Nucleus accumbens (tissue), 56 donors: ENCODE data around the gene TBC1D9.
"Not testable (repeated sequence)": the region's sequence is repeated elsewhere in the genome, so short reads cannot be mapped to it uniquely, and the experiment has no call there.

Source experiments
- DNase-seq, 56 donors: peaks; one replicate each; lab custom pipeline; 2025; lab: John Stamatoyannopoulos, UW

The TBC1D9 gene

GRCh38 chr4:140754918-140755773 lies 1.0 kb downstream of the TBC1D9 start:
- no peak for DNase-seq

- DNase-seq: no peak
Observed at GRCh38 chr4:140753329-140753728, 2.9 kb downstream of the TBC1D9 start.

- DNase-seq: no peak
Observed at GRCh38 chr4:140752291-140753068, 3.7 kb downstream of the TBC1D9 start.

- DNase-seq: no peak
Observed at GRCh38 chr4:140750470-140750869, 5.7 kb downstream of the TBC1D9 start.

DNA sequence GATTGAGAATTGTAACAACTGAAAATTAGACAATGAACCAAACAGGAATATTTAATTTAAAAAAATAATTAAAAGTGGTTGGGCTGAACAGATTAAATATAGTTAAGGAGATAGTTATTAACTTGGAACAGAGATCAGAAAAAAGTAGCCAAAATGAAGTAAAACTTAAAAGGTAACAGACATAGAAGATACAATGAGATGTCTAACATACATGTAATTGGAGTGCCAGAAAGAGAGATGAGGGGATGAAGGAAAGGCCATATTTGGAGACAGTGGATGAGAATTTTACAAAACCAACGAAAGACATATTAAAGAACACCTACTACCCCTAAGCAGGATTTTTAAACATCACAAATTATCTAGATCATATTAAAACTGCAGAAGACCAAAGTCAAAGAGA lies 8.0 kb downstream of the TBC1D9 start:
- no peak for DNase-seq

GRCh38 chr4:140746546-140746945 lies 9.6 kb downstream of the TBC1D9 start:
- DNase-seq: not testable (repeated sequence)

- no peak for DNase-seq
Observed at GRCh38 chr4:140744421-140744820, 11.8 kb downstream of the TBC1D9 start.

DNA sequence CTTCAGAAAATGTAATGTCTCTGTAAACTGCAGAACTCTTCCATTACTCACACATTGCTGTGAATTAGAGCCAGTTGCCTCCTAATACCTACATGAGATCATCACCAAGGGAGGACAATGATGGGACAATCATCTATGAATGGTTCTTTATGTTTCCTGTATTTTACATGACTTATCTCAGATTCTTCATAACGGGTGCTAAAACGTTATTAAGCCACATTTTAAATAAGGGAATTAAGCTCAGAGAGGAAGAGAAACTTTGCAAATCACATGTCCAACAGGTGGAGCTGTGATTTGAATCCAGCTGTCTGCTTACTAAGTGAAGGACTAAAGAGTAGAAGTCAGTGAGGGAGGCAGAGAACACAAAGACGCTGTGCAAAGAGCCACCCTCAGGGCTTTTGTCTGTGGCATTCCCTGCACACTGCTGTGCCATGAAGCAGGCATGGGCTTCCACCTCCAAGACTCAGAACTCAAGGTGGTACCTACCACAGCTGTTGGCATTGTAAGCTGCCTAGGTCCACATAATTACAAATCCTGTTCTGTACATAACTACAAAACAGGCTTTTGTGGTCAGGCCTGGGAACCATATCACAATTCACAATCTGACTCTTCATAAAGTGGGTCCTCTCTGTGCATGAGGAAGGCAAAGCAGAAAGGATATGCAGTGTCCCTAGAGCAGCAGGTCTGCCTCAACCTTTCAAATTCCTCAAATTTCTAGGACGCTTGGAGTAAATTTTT lies 12.8 kb downstream of the TBC1D9 start:
- no peak for DNase-seq

DNA sequence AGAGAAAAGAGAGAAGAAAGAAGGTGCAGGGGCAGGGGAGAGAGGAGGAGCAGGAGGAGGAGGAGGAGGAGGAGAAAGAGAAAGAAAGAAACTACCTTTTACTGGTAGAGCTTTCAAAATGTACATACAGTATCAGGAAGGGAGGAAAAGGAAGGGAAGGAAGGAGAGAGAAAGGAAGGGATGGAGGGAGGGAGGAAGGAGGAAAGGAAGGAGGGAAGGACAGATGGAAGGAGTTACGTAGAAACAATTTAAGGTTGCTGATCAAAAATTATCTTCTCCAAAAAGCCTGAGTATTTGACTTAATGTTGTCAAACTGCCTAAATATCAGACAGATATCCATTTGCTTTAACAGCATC lies 13.4 kb downstream of the TBC1D9 start:
- DNase-seq: no peak

GRCh38 chr4:140740906-140741670 lies 15.1 kb downstream of the TBC1D9 start:
- no peak for DNase-seq

DNA sequence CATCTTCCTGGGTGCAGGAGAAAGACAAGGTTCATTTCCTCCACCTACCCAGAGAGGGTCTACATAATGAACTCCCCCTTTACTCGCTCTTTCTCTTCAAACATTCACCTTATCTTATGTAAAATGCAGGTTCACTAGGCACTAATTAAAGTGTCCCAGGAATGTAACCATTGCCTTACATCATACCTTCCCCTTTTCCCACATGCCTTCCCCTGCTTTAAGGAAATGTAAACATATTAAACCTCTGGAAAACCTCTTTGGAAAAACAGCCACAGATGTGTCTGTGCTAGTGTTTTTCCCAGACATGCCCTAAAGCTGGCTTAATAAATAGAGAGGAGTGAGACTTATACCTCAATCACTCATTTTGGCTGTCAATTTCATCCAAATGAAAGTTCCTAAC lies 15.8 kb downstream of the TBC1D9 start:
- no peak for DNase-seq

DNA sequence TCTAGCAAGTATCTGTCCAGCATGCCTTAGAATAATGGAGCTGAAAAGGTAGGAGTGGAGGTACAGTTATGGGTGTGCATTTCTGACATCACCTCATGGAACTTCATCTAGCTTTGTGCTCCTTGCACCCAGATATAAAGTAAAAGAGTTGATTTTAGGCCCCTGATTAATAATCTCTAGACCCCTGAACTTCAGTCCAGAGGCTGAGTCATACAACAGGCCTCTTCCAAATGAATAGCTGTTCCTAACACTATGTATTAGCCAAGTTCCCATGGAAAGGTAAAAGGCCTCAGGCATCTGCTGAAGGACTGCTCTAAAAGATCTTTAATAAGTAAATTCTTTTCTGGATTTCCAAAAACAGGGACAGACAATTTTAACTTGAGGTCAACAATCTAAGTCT lies 16.2 kb downstream of the TBC1D9 start:
- no peak for DNase-seq

GRCh38 chr4:140738139-140738538 lies 18.0 kb downstream of the TBC1D9 start:
- no peak for DNase-seq

GRCh38 chr4:140736669-140737343 lies 19.4 kb downstream of the TBC1D9 start:
- DNase-seq: no peak

GRCh38 chr4:140735779-140736391 lies 20.3 kb downstream of the TBC1D9 start:
- no peak for DNase-seq

- no peak for DNase-seq
Observed at GRCh38 chr4:140735317-140735716, 20.9 kb downstream of the TBC1D9 start.

DNA sequence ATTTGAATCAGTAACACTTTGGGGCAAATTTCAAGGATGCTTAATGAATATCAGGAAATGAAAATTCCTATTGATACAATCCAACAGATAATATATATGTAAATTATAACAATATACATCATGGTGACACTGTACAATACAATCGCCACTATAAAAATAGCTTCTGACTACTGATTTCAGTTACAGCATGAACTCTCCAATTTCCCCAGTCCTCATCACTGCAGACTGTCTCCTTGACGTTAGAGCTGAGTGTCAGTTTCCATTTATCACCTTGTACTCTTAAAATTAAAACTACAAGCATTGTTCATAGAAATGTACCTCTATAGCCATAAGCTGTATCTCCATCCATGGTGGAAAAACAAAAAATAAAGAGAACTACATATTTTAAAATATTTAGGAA lies 23.4 kb downstream of the TBC1D9 start:
- no peak for DNase-seq

GRCh38 chr4:140729344-140730049 lies 26.7 kb downstream of the TBC1D9 start:
- no peak for DNase-seq
